SJSA1 (cell line): ENCODE measurements around the gene EPN2. TPM values are rescaled to one million over a fixed set of nuclear protein-coding genes. Genes with fewer than 3 reads are reported as not detected.
"Not testable (repeated sequence)": the region's sequence is repeated elsewhere in the genome, so short reads cannot be mapped to it uniquely, and the experiment has no call there.

Source experiments
- DNase-seq, 2 experiments: peaks; one replicate each; pipeline ENCODE4 v3.0.0-alpha.2; 2015 to 2020; ENCODE audit warnings: low spot score in 2 of 2, low read depth in 1 of 2
- H3K27ac ChIP-seq: fragments of 250-450 bp; sonication (Bioruptor Pico); 2 replicates; pipeline ENCODE4 v1.5.1; 2020; ENCODE audit warnings: mild to moderate bottlenecking, moderate library complexity
- H3K27me3 ChIP-seq: fragments of 250-450 bp; sonication (Bioruptor Pico); replicated peaks from 2 replicates; pipeline ENCODE4 v1.5.1; 2020; ENCODE audit warnings: mild to moderate bottlenecking, moderate library complexity
- H3K36me3 ChIP-seq: fragments of 250-450 bp; sonication (Bioruptor Pico); 2 replicates; pipeline ENCODE4 v1.5.1; 2020; ENCODE audit warnings: mild to moderate bottlenecking
- H3K4me1 ChIP-seq: fragments of 250-450 bp; sonication (Bioruptor Pico); replicated peaks from 2 replicates; pipeline ENCODE4 v1.6.1; 2021; ENCODE audit warnings: mild to moderate bottlenecking
- H3K4me3 ChIP-seq: fragments of 250-450 bp; sonication (Bioruptor Pico); 2 replicates; pipeline ENCODE4 v1.5.1; 2020; ENCODE audit warnings: mild to moderate bottlenecking
- H3K9me3 ChIP-seq: fragments of 250-450 bp; sonication (Bioruptor Pico); replicated peaks from 2 replicates; pipeline ENCODE4 v1.5.1; 2020; ENCODE audit warnings: mild to moderate bottlenecking
- total RNA-seq: library from RNA; depleted of rRNA; stranded (reverse); fragments of >200 nt; shearing (Covaris generic); gene quantifications from 2 replicates; pipeline ENCODE4 v1.2.3, GENCODE V29; 2014

Gene EPN2
- total RNA-seq, 1 experiment from 2014 or later: 19.9 TPM

DNA sequence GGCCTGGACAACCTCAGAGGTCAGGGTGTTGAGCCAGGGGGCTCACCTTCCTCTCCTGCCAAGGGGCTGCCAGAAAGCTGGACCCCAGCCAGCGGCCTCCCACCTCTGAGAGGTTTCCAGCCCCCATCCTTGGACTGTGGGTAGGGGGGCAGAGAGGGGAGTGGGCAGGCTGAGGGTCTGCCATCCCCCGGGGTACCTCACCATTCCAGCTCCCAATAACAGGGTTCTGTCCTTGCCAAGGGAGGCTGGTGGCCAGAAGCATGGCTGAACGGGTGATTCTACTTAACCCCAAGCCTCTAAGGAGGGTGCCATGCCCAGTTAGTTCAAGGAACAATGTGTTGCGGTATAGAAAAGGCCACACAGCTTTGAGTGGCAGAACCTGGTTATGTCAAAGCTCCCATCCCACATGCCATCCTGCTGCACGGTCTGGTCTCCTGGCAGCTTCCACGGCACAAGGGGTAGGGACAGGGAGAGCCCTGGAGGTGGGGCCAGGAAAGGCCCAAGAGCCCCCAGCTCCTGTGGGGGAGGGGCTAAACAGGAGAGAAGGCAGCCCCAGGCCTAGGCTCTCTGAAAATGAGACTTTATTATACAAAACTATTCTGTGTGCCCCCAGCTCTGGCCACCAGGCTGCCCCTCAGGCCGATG, 105.6 kb downstream of the EPN2 start:
- Histone ChIP-seq H3K9me3 (no peaks in the 10 kb centered on the region), H3K27me3 (no peaks in the 10 kb centered on the region), H3K36me3 (no peaks in the 10 kb centered on the region), H3K4me1 (peaks cover 35% of the 10 kb centered on the region), H3K4me3 (no peak overlapping the region), H3K27ac (no peak overlapping the region)
- DNase-seq: no peak

DNA sequence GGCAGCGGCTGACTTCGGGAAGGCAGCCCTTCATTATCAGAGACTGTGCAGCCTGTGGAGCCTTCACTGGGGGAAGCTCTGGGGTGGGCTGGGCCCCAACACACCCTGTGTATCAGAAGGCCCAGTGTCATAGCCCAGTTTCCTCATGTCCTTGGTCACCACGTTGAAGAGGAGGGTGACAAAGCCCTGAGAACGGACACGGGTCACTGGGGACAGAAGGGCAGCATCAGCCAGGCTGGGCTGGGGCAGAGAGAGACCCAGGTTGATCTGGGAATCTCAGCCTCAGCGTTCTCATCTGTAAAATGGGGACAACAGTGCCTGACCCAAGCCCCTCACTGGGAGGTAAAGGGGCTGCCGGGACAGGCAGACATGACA, 106.1 kb downstream of the EPN2 start:
- H3K9me3 ChIP-seq: no peaks in the 10 kb centered on the region
- peaks cover 33% of the 10 kb centered on the region for H3K4me1 ChIP-seq
- no peak for DNase-seq
- H3K27me3 ChIP-seq: no peaks in the 10 kb centered on the region
- H3K4me3 ChIP-seq: no peak overlapping the region
- no peak overlapping the region for H3K27ac ChIP-seq
- no peaks in the 10 kb centered on the region for H3K36me3 ChIP-seq

DNA sequence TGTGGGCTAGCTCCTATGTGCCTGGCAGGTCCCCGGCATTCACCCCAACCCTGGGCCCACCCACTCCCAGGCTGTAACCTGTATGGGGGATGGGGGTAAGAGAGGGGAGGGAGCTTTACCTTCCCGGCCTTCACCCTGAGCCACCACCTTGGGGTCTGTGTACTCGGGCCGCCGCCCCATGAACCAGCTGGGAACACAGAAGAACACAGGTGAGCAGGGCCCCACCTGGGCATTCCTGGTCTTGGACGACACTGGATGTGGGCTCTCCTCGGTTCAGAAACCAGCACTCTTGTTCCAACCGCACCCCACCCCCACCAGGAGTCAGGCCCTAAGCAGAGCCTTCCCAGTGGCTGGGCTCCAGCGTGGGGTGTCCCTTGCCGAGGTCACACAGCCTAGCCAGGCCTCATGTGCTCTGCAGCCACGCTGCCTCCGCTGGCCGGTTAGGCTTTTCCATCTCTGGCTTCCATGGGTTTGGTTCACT, 106.5 kb downstream of the EPN2 start:
- Histone ChIP-seq H3K36me3 (no peaks in the 10 kb centered on the region), H3K4me3 (no peak overlapping the region), H3K27me3 (no peaks in the 10 kb centered on the region), H3K4me1 (peaks cover 32% of the 10 kb centered on the region), H3K9me3 (no peaks in the 10 kb centered on the region), H3K27ac (no peak overlapping the region)
- DNase-seq: peak in 1 of 2 experiments; percentile 33

DNA sequence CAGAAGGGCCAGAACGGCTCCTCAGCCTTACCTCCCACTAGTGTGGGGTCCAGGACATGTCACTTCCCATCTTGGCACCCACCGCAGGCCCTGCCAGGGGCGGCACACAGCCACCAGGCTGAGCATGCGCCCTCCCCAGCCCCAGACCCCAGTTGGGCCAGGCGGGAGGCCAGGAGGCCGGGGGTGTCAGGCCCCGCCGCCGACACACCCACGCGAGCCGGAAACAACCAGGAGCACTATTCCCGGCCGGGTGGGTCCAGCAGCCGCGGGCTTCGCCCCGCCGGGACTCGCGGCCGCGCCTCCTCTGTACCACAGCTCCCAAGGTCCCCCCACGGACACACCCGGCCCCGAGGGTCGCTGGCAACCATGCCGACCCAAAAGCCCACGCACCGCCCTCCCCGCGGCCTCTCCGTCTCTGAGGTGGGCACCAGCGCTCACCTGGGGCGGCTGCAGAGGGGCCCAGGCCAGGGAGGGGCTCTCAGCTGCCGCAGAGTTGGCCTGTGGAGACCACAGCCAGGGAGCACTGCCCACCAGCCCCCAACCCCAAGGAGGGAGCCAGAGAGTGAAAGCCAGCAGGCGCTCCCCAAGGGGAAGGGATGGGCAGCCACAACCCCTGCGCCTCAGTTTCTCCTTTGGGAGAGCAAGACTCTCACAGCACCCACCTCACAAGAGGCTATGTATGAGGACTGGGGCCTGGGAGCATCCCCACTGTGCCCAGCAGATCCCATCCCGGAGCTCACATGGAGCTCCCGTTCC, 107.3 kb downstream of the EPN2 start:
- no peak overlapping the region for H3K27ac ChIP-seq
- H3K4me3 ChIP-seq: no peak overlapping the region
- no peaks in the 10 kb centered on the region for H3K9me3 ChIP-seq
- no peak for DNase-seq
- H3K4me1 ChIP-seq: peaks cover 32% of the 10 kb centered on the region
- no peaks in the 10 kb centered on the region for H3K36me3 ChIP-seq
- no peaks in the 10 kb centered on the region for H3K27me3 ChIP-seq

DNA sequence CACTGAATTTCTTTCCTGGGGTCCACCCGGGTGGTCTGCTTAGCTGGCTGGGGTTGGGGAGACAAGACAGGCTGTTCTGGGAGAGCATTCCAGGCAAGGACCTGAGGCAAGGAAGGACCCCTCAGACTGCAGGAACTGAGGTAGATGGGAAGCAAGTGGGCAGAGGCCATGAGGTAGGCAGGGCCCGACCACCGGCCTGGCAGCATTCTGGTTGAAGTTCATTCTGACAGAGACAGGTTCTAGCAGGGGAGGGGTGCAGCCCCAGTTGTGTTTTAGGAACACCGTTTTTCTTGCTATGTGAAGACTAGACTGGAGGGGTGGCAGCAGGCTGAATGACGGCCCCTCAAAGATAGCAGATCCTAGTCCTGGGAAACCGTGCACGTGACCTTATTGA, 107.9 kb downstream of the EPN2 start:
- no peak for DNase-seq
- Histone ChIP-seq H3K36me3 (no peaks in the 10 kb centered on the region), H3K9me3 (no peaks in the 10 kb centered on the region), H3K27me3 (no peaks in the 10 kb centered on the region), H3K4me3 (no peak overlapping the region), H3K4me1 (peaks cover 32% of the 10 kb centered on the region), H3K27ac (no peak overlapping the region)

DNA sequence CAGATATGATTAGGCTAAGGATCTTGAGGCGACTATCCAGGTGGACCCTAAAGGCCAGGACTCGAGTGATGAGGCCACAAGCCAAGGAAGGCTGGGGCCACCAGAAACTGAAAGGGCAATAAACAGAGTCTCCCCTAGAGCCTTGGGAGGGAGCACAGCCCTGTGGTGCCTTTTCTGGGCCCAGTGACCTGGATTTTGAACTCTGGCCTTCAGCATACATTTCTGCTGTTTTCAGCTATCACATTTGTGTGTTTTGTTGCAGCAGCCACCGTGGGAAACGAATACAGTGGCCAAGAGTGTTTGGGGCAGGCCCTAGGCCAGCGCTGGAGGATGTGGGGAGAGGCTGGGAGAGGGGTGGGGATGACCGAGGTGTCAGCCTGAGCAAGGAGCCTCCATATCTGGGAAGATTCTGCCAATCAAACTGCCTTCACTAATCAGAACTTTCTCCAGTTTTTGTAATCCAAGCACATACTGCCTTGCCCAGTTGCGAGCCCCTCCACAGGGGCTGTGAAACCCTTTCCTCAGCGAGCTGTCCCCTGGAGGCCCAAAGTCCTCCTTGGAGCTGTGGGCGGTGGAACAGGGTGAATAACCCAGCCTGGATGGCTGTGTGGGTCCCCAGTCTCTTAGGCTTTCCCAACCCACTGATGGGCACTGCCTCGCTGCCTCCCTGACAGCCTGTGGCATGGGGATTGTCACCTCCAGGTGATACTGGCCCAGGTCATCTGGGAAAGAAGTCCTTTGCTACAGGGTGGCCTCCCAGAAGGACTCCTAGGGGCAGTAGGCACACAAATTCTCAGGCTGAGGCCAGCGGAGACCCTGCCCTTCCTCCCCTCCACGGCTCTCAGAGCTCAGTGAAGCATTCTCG, 108.6 kb downstream of the EPN2 start:
- Histone ChIP-seq H3K27me3 (no peaks in the 10 kb centered on the region), H3K4me1 (peaks cover 32% of the 10 kb centered on the region), H3K4me3 (no peak overlapping the region), H3K27ac (peak overlapping the region; percentile 56), H3K9me3 (no peaks in the 10 kb centered on the region), H3K36me3 (no peaks in the 10 kb centered on the region)
- no peak for DNase-seq

DNA sequence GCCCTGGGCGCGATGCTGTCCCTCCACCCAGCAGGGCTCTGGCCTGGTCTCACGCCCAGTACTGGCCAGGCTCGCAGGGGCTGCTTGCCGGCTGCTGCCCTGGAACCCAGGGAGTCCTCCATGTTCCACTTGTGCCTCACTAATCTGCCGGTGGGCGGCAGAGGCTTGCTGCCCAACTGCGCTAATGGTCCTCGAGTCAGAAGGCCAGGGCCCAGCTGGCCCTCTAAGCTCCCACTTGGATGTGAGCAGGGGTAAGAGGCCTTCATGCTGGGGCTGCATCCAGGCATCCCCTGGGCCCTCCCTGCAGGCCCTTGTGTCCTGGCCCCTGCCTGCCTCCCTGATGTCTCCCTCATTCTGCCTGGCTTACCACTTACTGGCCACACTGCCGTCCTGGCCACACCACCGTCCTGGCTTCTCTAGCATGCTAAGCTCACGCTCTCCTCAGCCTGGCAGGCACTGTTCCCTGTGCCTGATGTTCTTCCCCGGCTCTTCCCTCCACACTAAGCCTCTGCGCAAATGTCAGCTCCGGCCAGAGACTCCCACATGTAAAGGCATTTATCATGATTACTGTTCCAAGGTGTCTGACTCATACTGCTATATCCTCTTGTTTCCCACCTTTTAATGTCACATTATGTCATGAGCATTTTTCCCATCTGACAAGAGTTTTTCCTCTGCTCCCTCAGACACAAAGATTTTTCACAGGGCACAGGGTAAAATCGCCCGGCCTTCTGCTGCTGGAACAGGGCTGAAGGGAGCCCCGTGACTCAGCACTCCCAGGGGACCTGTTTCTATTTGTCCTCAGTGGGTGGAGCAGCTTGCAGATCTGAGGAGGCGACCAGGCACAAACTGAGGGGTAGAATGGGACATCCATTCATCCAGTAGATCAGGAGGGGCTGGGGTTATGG, 109.4 kb downstream of the EPN2 start:
- no peaks in the 10 kb centered on the region for H3K36me3 ChIP-seq
- peak; percentile 80 to 87 for DNase-seq
- H3K27me3 ChIP-seq: no peaks in the 10 kb centered on the region
- H3K9me3 ChIP-seq: no peaks in the 10 kb centered on the region
- peak overlapping the region; percentile 56 for H3K27ac ChIP-seq
- no peak overlapping the region for H3K4me3 ChIP-seq
- H3K4me1 ChIP-seq: peaks cover 32% of the 10 kb centered on the region

DNA sequence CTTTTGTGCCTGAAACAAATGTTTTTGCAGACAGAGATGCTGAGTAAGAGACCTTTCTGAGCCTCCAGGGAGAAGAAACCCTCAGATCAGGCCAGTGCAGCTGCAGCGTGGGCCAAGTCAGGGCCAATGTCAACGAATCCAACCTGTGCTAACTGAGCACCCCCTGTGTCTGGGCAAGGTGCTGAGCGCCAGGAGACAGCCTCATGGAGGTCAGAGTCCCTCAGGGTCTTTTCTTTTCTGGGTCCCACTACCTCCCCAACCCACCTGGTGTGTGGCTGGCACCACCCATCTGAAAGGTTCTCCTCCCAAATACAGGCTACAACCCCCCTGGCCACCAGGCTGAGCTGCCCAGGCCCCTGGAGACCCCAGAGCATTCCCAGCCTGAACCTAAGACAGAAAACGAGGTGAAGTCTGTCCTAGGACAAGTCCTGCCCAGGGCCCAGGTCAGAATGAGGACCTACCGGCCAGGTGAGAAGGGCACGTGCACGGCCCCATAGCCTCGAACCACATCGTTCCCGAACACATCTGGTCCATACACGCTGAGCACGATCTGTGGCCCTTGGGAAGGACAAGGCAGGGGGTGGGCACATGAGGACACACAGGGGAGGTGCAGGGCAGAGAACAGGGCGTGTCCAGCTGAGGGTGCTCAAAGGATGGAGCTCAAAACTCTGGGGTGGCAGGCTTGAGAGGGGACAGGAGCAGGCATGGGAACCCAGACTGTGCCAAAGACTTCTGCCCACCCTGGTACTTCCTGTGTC, 110.3 kb downstream of the EPN2 start:
- Histone ChIP-seq H3K4me3 (no peak overlapping the region), H3K27ac (peak overlapping the region; percentile 56), H3K27me3 (no peaks in the 10 kb centered on the region), H3K36me3 (no peaks in the 10 kb centered on the region), H3K9me3 (no peaks in the 10 kb centered on the region), H3K4me1 (peaks cover 24% of the 10 kb centered on the region)
- no peak for DNase-seq

DNA sequence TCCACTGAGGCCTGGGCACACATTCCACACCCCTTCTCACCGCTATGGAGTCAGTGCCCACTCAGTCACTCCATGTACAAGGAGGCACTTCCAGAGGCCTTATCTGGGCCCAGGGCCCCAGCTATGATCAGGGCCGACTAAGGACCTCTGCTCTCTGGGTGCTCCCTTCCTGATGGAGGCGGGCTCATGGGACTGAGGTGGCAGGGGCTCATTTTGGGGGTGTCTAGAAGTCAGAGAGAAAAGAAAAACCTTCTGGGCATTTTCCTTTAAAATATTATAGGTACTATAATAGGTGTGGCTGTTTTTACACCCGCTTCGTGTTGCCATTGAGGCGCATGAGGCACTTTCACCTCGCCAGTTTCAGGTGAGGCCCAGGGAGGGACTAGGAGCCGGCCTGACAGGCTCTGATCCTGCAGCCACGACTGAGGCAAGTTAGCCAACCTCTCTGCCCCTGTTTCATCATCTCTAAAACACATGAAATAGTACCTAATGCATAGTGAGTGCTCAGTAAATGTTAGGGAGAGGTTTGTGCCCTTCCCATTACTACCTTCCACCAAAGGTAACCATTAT, 111.0 kb downstream of the EPN2 start:
- Histone ChIP-seq H3K27me3 (no peaks in the 10 kb centered on the region), H3K4me3 (no peak overlapping the region), H3K27ac (no peak overlapping the region), H3K36me3 (no peaks in the 10 kb centered on the region), H3K9me3 (no peaks in the 10 kb centered on the region), H3K4me1 (peaks cover 24% of the 10 kb centered on the region)
- DNase-seq: no peak

DNA sequence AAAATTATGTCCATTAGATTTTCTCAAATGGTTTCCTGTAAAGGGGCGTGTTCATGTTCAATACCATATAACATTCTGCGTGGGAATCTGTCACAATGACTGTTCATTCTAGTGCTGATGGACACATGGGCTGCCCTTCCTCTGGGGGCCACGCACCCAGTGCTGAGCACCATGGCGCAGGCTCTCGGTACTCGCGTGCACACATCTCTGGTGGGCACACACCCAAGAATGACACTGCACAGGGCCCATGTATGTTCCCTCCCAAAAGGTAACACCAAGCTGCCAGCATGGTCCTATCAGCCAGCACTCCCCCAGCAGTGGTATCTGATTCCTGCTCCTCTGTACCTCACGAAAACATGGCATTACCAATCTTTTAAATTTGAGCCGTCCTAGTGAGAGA, 111.6 kb downstream of the EPN2 start:
- H3K4me1 ChIP-seq: peaks cover 28% of the 10 kb centered on the region
- H3K9me3 ChIP-seq: no peaks in the 10 kb centered on the region
- DNase-seq: no peak
- H3K36me3 ChIP-seq: no peaks in the 10 kb centered on the region
- H3K4me3 ChIP-seq: no peak overlapping the region
- H3K27ac ChIP-seq: no peak overlapping the region
- no peaks in the 10 kb centered on the region for H3K27me3 ChIP-seq

DNA sequence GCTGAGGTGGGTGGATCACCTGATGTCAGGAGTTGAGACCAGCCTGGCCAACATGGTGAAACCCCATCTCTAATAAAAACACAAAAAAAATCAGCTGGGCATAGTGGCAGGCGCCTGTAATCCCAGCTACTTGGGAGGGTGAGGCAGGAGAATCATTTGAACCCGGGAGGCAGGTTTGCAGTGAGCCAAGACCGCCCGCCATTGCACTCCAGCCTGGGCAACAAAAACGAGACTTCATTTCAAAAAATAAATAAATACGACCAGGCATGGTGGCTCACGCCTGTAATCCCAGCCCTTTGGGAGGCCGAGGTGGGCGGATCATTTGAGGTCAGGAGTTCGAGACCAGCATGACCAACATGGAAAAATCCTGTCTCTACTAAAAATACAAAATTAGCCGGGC, 116.2 kb downstream of the EPN2 start:
- H3K9me3 ChIP-seq, H3K36me3 ChIP-seq, DNase-seq, H3K27me3 ChIP-seq, H3K27ac ChIP-seq, H3K4me3 ChIP-seq: not testable (repeated sequence)
- H3K4me1 ChIP-seq: peaks cover 12% of the 10 kb centered on the region

DNA sequence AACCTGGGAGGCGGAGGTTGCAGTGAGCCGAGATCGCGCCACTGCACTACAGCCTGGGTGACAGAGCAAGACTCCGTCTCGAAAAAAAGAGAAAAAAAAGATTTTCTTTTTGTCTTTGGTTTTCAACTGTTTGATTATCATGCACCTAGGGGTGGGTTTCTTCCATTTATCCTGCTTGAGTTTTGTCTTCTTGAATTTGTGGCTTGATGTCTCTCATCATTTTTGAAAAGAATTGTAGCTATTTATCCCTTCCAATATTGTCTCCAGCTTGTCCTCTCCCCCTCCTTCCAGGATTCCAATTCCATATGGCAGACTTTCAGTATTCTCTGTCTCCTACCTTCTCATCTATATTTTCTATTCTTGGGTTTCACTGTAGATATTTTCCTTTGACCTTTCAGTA, 117.6 kb downstream of the EPN2 start:
- Histone ChIP-seq H3K27ac (no peak overlapping the region), H3K4me3 (no peak overlapping the region), H3K9me3 (no peaks in the 10 kb centered on the region), H3K4me1 (peaks cover 12% of the 10 kb centered on the region), H3K36me3 (no peaks in the 10 kb centered on the region), H3K27me3 (no peaks in the 10 kb centered on the region)
- DNase-seq: no peak
